ENCODE data around the gene HEATR5A.
A peak's percentile ranks its signal among the peaks of the same experiment; 100 is the strongest.
"Not testable (repeated sequence)": the region's sequence is repeated elsewhere in the genome, so short reads cannot be mapped to it uniquely, and the experiment has no call there.

Gene HEATR5A

DNA sequence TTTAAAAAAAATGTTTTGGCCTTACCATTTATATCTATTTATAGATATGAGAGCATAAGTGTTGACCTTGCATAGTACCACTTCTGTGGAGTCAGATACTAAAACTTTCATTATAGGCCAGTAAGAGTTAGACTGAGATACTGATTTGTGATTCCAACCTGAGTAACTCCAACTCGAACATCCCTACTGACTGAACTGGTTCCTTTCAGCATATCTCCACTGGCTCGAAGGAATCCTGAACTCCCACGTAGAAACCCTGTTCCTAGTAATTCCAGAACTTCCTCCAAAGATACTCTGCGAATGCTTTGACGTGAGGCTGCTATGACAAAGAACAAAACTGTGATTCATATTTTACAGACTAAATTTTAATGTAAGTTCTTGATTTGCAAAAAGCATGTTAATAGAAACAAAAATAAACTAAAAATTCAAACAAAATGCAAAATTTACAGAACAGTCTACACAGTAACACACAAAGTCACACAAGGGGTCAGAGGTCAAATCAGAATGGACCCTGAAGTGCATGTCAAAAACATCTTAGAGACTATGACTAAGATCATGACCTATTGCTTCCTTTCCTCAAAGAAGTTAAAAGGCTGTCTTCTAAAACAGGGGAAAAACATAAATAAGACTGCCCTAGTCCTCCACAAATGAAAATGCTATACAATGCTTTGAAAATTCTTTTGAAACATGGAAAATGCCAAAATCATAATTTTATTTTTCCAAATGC is 31.5 kb downstream of the HEATR5A start:
- no peak for DNase-seq

DNA sequence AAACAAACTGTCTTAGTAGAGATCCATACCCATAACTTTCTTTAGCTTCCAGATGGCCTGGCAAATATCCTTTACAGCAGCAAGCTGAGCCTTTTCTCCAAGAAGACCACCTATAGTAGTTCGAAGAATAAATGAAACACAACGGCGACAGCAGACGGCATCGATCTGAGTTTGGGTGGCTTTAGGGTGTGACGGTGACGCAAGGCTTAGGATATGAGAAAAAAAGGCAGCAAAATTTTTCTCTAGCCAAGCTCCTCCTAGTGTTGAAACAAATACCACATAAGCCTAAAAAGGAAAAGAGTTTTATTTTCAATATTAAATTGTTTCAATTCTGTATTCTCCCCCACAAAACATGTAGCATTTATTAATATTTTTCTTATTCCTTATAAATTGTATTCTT is 33.3 kb downstream of the HEATR5A start:
- no peak for DNase-seq

DNA sequence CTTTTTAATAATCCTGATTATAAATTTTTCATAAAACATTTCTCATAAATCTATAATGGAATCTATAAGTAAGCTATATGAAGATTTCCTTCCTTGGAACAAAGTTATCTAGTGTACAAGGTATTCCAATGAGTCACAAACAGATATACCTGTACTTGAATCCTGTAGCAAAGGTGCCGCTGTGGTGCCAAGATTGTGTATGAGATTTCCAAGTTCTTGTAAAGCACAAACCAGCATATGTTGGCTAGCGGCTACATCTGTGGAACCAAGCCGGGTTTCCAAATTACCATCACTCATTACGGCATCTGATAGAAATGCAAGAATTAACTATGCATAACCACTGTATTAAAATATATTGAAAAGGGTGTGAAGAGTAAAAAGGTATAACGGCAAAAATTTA is 34.1 kb downstream of the HEATR5A start:
- no peak for DNase-seq

DNA sequence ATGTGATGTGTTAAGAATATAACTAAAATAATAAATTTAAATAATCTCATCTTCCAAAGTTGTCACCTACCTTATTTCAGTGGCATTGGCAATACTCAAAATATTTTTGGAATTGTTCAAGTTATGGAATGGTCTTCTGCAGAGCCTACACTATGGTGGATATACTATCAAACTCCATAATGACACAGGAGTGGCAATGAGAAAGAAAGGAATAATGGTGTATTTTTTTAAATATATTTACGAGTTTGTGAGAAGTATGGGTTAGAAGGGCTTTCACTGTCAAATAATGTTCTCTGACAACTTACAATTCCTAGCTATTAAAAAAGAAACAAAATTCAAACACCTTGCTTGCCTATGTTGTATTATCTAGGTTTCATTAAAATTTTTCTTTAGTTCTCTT is 38.1 kb downstream of the HEATR5A start:
- DNase-seq, result no peak

DNA sequence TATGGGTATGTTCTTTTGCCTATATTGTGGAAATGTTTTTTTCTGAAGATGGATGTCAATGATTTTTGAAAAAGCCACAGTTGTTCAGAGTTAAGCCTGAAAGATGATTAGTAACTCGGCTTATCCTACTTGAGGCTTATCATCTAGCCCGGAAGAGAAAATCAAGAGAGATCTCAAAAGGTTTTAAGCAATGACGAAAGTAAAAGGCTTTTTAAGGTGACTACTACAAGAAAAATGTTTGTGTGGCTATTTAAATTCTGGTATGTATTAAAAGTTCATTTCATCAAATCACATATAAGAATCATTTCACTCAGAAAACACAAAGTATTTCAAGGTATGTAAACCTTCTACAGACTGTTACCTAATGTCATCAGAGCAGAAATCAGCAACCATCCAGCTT is 40.2 kb downstream of the HEATR5A start:
- DNase-seq, result no peak

DNA sequence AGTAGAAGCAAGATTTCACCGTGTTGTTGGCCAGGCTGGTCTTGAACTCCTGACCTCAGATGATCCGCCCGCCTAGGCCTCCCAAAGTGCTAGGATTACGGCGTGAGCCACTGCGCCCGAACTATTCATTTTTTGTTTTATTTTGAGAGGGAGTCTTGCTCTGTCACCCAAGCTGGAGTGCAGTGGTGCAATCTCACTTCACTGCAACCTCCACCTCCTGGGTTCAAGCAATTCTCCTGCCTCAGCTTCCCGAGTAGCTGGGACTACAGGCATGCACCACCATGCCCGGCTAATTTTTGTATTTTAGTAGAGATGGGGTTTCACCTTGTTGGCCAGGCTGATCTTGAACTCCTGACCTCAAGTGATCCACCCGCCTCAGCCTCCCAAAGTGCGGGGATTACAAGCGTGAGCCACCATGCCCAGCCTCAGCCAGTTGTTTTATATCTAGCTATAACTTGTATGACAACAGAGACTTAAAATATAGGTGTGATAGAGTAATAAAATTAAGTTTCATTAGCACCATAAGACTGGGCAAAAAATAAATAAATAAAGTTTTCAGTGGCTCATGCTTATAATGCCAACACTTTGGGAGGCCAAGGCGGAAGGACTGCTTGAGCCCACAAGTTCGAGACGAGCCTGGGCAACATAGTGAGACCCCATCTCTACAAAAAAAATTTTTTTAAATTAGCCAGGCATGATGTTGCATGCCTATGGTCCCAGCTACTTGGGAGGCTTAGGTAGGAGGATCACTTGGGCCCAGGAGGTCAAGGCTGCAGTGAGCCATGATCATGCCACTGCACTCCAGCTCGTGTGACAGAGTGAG is 41.0 kb downstream of the HEATR5A start:
- DNase-seq, result not testable (repeated sequence)

DNA sequence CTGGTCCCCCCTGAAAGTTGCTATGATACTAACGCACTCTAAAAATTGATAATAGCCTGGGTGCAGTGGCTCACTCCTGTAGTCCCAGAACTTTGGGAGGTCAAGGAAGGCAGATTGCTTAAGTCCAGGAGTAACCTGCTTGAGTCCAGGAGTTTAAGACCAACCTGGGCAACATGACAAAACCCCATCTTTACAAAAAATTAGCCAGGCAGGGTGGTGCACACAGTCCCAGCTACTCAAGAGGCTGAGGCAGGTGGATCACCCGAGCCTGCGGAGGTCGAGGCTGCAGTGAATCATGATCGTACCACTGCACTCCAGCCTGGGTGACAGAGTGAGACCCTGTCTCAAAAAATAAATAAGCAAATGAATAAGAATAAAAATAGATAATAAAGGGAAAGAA is 42.9 kb downstream of the HEATR5A start:
- DNase-seq, result no peak

DNA sequence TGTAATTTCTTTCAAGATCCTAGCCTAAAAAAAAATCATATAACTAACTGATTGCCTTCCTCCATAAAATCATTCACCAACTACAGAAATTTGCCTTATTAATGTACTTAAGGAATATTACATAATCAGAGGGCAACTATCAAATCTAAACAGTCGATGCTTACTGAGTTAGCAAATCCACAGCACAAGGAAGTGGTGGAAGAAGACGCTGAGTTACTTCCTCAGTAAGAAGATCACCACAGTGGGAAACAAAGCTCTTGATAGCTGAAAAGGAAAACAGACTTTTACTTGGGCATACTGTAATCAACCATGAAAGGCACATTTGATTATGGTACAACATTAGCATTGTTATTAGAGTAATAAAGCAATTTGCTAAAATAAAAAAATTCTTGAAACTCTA is 48.7 kb downstream of the HEATR5A start:
- DNase-seq, result peak; percentile 78

DNA sequence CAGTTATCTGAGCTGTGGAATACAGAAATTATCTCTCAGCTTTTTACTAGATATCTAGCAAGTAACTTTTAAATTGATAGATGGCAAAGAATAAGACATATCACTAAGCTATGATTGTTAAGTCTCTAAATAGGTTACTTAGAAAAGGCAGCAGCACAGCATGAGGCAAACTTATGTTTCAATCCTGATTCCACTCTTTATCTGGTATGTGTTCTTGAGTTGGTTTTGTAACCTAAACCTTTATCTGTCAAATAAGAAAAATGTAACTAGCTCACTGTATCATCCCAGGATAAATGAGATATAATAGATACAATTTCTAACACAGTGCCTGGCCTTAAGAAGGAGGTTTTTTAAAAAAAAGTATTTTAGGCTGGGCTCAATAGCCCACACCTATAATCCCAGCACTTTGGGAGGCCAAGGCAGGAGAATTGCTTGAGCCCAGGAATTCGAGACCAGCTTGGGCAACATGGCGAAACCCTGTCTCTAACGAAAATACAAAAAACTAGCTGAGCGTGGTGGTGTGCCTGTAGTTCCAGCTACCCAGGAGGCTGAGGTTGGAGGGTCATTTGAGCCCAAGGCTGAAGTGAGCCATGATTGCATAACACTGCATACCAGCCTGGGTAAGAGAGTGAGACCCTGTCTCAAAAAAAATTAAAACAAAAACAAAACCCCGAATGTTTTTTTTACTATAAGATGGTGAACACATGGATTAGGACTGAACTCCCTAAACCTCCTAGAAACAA is 56.8 kb downstream of the HEATR5A start:
- DNase-seq, result no peak

DNA sequence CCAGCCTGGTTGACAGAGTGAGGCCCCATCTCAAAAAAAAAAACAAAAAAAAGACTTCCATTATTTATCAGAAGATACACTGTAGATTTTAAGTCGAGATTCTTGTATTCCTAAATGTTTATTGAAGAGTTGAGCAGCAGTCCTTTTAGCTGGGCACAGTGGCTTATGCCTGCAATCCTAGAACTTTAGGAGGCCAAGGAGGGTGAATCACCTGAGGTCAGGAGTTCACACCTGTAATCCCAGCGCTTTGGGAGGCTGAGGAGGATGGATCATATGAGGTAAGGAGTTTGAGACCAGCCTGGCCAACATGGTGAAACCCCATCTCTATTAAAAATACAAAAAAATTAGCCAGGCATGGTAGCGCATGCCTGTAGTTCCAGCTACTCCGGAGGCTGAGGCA is 57.6 kb downstream of the HEATR5A start:
- DNase-seq, result no peak

DNA sequence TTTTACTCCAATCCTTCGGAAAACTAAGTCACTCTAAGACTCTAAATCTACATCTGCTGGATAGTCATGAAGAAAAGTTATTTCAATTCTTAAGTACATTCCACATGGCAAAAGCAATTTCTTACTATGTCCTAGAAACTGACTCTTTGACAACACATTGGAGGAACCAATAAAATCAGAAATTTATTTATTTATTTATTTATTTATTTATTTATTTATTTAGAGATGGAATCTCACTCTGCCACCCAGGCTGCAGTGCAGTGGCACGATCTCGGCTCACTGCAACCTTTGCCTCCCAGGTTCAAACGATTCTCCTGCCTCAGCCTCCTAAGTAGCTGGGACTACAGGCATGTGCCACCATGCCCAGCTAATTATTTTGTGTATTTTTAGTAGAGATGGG is 58.6 kb downstream of the HEATR5A start:
- not testable (repeated sequence) for DNase-seq

DNA sequence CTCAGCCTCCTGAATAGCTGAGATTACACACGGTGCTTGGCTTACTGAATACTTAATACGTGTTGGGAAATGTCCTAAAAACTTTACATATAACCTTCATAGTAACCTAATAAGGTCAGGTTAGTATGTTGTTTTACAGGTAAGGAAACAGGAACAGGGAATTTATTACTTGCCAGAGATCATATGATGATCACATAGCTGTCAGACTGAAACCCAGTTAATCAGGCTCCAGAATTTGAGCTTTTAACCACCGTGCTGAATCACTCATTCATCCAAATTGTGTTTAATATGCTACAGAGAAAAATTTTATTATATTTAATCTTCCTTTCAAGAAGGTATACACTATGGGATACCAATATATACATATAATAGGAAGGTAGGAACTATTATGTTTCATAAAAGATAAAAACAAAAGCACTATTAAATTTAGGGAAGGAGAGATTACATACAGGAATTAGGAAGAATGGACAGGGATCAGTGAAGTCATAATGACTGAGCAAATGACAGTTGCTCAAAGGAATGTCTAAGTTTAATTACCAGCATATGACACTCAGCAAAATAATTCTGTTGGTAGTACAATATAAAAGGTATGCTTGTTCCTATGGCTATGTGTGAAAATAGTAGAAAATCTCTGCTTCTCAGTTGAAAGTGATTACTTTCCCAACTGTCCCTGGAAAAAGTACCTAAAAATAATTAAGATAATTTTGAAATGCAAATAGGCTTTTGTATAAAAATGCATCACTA is 59.3 kb downstream of the HEATR5A start:
- DNase-seq, result no peak

DNA sequence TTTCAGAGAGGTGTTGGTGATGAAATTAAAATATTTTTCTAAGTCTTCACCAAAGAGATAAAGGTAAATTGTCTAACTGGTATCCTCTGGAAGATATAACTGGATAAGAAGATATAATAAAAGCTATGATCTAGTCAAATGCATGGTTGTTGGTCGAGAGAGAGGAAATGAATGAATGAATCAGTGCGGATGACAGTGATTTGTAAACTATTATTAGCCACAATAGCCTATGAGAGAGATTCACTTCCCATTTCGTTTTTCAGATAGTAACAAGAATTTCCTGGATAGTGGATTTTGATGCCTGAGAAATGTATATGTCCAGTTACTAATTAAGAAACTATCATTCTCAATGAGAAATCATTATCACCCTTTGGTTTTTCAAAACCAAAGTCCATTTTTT is 63.1 kb downstream of the HEATR5A start:
- no peak for DNase-seq

DNA sequence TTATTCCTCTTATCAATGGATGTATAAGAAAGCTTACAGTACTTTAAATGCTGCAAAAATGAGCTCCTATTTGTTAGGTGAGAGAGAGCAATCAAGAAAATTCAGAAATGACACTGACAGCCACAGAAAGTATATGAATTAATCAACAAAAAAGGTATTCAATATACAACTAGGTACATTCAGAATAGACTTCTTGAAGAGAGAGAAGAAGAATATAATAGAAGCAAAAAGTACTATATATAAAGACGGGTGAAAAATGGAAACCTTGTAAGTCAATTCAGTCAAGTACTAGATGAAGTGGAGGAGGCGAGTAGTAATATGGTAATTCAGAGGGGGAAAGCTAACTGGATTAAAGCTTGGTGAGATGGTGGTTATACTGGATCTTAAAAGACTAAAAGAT is 74.3 kb downstream of the HEATR5A start:
- no peak for DNase-seq

DNA sequence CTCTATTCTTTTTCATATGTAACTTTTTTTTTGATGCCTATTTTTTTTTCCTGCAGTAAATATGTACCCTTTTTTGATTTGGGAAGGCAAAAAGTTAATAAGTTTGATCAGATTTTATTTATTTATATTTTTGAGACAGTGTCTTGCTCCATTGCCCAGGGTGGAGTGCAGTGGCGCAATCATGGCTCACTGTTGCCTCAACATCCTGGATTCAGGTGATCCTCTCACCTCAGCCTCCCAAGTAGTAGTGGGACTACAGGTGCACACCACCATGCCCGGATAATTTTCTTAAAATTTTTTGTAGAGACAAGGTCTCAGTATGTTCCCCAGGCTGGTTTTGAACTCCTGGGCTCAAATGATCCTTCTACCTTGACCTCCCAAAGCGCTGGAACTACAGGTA is 79.1 kb downstream of the HEATR5A start:
- DNase-seq, result no peak

DNA sequence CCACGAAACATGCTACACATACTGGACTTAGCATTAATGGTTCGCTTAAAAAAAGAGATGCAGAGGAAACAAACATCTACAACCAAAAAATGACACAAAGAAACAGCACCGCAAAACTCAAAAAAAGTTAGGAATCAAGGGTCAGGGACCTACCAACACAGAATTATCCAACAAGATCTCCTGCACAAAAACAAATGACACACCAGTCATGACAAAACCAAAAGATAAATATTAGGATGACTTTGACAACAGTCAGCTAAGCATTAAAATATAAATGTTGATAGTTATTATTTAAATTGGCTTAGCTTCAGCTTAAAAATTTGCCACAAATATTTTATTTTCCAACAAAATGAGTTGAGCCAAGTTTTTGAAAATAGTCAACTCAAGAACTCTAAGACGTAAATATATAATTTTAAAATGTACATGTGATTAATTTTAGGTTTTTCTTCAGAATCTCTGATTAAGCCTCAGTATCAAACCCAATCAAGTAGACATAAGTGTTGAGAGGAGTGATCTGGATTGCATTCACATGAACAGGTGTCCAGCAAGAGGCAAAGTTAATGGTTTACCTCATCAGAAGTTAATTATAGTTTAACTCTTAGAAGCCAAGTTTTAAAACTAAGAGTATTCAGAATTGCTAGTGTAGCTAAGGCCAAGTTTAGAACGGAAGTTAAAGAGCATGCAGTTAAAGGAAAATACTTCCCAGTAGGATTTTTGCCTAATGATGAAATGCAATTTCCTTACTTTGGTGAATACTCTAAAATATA is 79.9 kb downstream of the HEATR5A start:
- no peak for DNase-seq

DNA sequence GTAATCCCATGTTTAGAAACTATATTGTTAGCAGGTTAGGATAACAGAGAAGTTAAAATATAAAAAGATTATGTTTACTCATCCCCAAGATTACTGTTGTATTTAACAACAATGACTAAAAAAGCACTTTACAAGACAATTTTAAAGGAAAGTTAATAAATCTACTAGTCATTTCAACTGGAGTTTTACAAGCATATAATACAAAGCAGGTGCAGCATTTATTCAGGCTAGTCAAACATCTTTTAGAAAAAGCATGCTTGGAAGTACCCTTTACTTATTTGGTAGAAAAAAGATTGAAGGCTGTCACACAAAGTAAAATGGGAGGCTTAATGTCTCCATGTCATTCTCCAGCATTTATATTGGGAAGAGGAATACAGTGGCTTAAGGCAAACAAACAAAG is 80.6 kb downstream of the HEATR5A start:
- no peak for DNase-seq

DNA sequence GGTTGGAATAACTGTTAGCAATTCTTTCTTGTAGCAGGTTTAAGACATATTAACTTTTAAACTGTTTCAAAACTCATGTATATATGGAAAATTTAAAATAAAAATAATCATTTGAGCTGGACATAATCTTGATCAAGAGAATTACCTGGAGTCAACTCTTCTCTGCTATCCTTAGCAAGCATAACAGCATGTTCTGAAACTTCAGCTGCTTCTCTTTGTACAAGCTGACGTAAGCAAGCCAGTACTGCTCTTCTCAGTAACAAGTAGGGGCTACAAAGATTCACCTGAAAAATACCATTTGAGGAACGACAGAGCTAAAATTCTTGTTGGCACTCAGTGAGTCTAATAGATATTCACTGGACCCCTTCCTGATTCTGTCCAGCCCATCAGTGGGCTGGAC is 83.0 kb downstream of the HEATR5A start:
- DNase-seq, result no peak

DNA sequence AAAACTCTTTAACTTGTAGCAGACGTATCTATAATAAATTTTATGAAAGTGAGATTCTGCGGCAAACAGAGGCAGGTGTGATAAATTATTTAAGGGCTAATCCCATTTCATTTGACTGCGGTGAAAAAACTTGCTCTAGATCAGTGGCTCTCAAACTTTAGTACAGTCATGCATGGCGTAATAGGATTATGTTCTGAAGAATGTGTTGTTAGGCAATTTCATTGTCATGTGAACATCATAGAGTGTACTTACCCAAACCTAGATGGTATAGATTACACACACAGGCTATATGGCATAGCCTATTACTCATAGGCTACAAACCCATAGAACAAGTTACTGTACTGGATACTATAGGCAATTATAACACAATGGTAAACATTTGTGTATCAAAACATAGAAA is 83.7 kb downstream of the HEATR5A start:
- DNase-seq, result peak; percentile 78

DNA sequence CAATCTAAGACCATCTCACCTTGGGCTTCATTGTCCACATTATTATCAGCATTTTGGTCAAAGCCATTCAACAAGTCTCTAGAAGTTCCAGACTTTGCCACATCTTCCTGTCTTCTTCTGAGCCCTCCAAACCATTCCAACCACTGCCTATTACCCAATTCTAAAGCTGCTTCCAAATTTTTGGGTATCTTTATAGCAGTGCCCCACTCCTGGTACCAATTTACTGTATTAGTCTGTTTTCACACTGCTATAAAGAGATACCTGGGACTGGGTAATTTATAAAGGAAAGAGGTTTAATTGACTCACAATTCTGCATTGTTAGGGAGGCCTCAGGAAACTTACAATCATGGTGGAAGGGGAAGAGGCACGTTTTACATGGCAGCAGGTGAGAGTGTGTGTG is 89.0 kb downstream of the HEATR5A start:
- DNase-seq, result not testable (repeated sequence)

DNA sequence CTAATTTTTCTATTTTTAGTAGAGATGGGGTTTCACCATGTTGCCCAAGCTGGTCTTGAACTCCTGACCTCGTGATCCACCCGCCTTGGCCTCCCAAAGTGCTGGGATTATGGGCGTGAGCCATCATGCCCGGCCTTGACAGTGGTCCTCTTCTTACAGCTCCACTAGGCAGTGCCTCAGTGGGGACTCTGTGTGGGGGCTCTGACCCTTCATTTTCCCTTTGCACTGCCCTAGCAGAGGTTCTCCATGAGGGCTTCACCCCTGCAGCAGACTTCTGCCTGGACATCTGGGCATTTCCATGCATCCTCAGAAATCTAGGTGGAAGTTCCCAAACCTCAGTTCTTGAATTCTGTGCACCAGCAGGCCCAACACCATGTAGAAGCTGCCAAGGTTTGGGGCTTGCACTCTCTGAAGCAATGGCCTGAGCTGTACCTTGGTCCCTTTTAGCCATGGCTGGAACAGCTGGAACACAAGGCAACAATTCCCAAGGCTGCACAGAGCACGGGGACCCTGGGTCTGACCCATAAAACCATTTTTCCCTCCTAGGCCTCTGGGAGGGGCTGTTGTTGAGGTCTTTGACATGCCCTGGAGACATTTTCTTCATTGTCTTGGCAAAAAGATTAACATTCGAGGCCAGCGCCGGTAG is 90.4 kb downstream of the HEATR5A start:
- DNase-seq, result not testable (repeated sequence)

DNA sequence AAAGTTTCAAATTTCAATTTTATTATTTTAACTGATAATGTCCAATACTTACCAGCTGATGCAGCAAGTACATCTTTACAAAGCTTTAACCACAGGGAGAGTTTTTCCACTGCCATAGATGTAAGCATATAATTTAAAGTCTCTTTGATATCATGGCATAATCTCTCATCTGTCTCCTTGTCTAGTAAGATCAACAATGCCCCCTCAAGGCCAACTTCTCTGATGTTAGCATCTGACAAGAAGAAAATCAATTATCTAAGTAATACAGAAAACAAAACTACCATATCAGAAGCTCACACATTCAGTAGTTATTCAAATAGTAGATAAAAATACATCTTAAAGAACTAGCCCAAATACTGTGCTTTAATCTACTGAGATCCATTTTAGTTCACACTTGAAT is 94.2 kb downstream of the HEATR5A start:
- peak; percentile 68 for DNase-seq
